ENCODE measurements around the gene PHF2.

Gene PHF2

DNA sequence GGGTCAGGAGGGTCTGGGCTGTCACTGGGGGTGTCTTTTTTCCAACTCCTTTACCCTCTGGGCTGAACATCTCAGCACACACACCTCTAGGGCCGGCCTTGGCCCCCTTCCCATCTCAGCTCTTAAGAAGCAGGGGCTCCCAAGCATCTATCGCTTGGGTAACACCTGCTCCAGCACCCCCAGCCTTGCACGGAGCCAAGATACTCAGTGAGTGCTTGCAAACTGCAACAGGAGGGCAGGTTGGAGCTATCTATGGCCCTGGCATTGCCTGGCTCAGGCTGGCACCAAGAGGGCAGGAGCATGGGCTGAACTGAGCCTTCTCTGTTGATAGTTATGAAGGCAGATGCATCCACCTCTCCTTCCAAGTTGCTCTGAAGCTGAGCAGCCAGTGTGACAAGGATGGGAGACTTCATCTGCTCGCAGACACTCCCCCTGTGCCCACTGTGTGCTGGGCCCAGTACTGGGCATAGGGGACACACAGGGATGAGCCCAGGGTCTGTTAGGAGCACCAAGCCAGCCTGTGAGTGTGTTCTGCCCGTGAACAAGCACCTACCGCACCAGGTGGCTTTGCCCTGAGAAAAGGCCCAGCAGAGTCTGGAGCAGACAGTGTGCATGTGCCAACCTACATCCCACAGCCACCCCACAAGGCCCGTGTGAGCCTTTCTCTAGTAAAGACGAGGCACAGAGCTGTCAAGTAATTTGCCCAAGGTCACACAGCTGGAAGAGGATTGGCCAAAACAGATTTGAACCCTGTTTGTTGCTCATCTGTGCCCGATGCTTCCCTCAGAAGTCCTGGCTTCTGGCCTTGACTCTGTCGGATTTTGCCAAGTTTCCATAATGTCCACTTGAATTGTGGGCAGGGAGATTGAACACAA is 58.2 kb downstream of the PHF2 start:
- no peak for DNase-seq

DNA sequence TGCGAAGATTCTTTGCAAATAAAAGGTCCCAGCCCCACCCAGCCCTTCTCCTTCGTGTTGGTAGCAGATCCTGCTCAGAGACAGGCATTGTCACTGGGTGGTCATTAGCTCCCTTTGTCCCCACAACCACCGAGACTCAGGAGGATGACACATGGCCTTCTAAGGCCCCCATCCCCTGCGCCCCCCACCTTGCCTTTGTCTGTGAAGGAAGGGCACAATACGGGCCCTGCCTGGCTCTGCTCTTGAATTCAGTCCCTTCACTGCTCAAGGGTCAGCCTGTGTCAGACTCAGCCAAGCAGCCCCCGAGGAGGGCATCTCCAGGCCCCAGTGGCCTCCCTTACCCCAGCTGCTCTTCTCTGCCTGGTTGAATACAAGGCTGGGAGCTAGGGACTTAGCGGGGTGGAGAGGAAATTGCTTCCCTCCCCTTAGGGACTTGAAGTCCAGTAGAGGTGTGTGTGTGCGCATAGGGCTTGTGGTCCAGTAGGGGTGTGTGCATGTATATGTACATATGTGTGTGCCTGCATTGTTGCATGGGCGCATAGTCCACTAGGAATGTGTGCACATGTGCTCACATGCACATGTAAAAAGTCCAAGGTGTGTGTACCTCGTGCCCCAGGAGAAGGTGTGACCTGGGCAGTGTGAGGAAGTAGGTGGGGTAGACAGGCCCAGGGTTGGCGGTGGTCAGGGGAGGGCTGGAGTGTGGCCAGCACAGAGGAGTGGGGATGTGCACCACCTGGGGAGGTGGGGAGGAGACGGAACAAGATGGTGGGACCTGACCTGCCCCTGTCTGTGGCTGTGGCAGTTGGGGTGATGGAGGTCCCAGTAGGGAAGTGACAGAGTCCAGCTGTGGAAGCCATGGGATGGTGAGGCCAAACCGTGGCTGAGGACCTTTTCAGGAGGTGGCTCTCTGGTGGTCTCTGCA is 59.1 kb downstream of the PHF2 start:
- no peak for DNase-seq

DNA sequence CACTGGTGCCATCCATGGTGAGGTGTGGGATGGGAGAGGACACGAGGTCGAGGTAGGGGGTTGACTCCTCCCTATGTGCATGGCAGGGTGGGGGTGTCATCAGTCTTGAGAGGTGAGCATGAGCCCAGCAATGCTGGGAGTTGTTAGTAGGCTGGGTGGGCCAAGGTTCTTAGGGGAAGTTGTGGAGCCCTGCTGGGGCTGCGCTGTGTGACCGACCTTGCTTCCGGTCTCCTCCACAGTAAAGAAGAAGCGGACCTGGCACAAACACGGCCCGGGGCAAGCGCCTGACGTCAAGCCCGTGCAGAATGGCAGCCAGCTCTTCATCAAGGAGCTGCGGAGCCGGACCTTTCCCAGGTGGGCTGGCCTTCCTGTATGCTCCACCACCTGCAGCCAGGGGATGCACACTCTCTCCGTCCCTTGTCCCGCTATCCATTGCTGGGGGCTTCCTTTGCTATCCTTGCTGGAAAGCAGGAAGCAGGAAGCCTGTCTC is 59.8 kb downstream of the PHF2 start:
- no peak for DNase-seq

DNA sequence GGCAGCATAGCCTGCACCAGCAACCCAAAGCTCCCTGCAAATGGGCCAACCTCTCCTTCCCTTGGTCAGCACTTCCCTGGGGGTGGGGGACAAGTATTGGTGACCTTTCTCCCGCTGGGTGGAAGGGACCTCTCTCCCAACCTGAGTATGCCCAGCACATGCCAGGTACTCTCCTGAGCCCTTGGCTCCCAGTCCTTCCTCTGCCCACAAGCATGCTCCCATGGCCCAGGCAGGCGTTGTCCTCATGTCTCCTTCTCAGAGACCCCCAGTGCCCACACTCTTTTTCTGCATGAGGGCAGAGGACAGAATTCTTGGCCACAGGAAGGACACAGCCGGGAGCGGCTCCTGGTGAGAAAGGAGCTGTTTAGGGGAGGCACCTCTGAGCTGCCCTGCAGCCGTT is 60.3 kb downstream of the PHF2 start:
- no peak for DNase-seq

DNA sequence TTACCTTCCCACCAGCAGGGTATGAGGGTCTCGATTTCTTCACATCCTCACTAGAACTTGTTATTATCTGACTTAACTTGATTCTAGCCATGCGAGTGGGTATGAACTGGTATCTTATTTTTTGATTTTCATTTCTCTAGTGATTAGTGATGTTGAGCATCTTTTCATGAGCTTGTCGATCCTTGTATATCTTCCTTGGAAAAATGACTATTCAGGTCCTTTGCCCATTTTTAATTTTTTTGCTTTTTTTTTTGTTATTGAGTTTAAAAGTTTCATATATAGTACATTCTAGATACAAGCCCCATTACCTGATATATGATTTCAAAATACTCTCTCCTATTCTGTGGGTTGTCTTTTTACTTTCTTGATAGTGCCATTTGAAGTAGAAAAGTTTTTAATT is 61.5 kb downstream of the PHF2 start:
- DNase-seq: no peak

DNA sequence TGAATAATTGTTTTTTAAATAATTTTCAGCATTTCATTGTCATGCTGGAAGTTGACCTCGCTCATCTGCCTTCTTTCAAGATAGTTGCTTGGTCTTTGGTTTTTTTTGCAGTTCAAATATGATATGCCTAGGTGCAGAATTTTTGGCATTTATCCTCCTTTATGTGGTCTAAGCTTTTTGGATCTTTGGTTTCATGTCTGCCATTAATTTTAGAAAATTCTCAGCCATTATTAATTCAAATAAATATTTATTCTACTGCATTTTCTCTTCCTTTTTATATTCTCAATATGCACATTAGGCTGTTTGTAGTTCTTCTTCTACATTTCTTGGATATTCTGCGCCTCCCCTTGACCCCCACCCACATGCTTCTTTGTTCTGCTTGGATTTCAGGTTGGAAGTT is 63.6 kb downstream of the PHF2 start:
- no peak for DNase-seq

DNA sequence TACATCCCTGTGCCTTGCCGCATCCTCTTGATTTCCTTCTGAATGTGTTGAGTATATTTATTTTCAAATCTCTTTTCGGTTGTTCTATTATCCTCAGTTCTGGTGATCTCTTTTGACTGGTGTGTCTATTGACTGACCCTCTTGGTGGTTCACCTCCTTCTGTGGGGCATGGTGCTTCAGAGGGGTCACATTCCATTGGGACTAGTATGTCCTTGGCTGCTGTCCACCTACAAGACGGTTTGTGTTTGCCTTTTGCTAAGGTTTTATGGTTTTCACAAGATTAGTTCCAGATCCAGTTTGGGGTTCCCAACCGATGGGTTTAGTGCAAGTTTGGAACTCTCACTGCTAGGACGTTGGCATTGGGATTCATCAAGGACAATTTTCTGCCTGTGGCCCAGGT is 66.6 kb downstream of the PHF2 start:
- DNase-seq: peak; percentile 78

DNA sequence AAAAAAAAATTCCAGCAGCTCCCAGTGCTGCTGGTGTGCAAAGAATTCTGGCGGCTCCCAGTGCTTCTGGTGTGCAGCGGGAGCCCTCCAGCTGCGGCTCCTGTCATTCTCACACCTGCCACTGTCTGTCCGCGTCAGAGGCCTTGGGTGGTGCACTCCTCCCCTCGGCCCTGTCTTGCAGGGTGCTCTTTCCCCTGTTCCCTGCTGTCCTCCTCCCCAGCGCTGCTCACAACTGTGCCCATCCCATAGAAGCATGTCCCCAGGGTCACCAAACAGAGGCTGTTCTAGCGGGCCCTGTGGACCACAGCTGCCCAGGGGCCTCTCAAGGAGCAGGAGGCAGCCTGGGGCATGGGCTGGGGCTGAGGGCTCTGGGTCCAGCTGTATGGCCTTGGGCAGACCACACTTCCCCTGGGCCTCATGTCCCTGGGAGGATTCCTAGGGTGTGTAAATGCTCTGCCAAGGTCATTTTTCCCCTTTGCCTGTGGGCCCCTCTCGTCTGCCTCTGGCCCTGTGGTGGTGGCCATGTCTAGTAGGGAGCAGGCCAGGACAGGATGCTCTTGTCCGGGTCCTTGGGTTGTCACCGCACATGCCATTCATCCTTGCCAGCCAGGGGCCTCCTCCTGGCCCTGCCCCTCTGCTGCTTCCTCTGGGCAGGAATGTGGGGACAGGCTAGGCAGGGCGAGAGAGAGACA is 68.2 kb downstream of the PHF2 start:
- no peak for DNase-seq

DNA sequence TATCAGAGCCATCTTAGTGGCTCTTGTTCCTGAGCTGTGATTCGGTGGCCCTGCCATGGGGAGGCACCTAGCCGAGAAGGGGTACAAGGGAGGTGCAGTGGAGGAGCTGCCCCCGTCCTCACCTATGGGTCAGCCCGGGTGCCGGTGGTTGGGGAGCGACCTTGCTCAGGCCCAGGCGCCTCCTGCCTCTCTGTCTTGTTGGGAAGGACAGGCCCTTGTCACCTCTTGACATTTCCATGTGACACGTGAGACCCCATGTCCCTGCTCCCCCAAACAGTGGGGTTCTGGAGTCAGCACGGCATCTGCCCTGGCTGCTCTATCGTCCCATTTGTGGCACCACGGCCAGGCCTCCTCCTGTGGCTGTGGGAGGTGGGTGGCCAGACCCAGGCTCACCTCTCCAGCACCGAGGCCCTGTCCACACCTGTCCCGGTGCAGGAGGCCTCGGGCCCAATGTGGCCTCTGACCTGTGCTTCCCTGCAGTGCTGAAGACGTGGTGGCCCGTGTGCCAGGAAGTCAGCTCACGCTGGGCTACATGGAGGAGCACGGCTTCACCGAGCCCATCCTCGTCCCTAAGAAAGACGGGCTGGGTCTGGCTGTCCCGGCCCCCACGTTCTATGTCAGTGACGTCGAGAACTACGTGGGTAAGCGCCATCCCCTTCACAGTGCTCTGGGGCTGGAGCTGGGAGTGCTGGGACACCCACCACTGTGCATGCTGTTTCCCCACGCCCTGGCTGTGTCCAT is 68.9 kb downstream of the PHF2 start:
- no peak for DNase-seq

DNA sequence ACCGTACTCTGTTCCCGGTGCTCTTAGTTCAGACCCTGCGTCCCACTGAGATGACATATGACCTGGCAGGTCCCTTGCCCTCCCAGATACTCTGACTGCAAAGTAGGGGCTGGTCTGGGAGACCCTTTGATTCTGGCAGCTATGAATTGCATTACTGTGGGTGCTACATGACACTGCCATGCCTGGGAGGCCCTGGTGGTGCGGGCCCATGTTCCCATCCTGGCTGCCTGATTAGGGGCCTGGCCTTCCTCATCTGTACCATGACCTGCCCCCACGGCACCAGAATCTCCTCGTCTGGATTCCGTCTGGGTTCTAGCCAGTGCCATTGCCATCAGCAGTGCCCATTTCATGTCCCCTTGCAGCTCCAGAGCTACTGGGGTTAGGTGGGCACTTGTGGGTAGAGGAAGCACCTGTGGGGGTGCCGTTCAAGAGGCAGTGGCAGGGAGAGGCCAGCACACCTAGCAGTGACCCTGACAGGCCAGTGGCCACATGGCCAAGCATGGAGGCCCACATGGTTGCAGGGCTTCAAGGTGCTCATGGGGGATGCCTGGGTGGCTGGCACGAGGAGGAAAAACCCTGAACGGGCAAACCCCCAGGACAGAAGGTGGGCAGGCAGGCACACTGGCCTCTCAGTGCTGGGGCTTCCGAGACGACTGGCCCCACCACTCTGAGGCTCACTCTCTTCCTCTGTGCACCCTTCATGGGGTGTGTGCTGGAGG is 69.7 kb downstream of the PHF2 start:
- DNase-seq: no peak

DNA sequence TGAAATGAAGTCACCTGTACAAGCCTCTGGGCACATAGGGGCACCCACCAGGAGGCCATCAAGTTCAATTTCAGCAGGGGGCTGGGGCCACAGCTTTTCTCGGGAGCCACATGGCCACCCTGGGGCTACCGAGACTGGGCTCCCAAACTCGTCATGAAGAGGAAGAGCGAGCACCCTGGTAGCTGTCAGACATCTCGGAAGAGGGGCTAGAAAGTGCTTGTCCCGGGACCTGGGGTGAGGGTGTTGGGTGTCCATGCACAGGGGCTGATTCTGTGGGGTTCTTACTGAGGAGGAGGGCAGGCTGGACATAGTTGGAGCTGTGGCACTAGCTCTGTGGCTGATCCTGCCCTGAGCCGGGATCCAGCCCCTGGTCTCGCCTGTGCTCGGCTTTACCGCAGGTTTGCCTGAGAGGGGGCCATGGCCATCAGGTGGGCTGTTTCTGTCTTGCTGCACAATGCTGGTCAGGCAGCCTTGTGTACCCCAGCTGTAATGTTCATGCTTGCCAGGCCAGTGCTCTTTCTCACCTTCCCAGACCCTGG is 70.3 kb downstream of the PHF2 start:
- no peak for DNase-seq

DNA sequence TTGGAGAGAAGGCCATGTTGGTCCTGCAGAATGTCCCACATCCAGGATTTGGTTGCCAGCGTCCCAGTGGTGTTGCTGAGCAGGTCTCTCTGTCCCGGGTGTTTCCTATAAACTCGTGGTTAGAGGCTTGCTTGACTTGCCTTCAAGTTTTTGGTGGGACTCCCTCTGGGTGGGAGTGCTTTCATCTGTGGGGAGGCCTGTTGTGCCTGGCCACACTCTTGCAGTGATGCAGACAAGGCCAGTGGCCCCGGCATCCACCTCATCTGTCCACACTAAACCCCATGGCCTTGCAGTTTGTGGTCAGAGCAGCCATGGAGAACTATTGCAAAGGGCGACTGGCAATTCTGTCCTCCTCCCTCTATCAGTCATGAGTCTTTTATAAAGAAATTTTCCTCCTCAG is 71.8 kb downstream of the PHF2 start:
- no peak for DNase-seq

DNA sequence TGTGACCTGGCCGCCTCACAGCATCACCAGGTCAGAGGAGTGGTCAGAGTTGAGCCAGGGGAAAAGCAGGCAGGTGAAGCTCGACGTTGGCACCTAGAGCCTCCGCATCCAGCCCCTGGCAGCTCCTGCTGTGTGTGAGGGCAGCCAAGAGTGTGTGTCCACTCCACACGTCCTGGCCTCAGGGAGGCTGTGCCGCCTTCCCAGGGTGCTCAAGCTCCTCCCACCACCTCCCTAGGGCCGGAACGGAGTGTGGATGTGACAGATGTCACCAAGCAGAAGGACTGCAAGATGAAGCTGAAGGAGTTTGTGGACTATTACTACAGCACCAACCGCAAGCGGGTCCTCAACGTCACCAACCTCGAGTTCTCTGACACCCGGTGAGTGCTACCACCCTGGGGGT is 72.5 kb downstream of the PHF2 start:
- no peak for DNase-seq

DNA sequence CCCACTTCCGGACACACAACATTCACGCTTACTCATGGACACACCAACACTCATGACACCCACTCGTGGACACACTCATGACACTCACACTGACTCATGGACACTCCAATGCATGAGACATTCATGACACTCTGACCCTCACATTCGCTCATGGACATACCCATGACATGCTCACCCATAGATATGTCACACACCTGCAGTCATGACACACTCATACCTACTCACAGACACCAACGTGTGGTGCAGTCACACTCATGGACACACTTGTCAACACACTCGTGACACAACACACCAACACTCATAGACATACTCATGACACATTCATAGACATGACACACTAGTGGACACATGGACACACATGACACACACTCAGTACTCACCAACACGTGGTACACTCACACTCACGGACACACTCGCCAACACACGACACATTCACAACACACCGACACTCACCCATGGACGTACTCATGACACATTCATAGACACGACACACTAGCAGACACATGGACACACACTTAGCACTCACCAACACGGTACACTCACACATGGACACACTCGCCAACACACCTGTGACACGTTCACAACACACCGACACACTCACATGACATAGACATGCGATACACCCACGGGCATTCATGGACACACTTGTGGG is 73.4 kb downstream of the PHF2 start:
- no peak for DNase-seq

DNA sequence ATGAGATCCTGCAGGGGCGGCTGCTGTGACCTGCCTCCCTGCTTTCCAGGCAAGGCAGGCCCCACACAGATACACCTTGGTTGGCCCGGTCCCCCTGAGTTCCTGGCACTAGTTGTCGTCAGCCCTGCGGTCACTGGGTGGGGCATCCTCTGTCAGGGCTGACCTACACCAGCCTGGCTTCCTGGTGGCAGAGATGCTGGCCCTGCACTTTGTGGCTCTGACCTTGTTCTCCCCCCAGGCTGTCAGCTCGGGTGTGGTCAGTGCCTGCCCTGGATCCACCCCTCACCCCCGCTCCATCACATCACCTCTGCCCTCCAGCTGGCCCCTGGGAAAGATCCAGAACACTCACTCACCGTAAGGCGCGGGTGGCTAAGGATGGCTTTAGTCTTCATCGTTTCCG is 74.1 kb downstream of the PHF2 start:
- DNase-seq: no peak

DNA sequence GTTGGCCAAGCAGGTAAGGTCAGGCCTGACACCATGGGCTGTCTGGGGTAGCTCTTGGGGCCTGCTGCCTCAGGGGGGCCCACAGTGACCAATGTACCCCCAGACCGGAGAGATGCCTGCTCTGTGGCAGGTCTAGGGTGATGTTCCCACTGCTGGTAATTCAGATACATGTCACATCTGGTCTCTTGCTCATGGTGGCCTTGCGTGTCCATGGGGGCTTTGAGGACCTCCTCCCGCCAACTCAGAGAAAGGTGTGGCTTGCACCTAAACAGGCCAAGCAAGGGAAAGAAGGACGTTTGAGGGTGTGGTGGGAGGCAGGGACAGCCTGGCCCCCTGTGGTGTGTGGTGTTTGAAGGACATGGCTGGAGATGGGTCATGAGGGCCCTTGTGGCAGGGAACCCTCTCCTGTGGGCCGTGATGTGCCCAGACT is 75.2 kb downstream of the PHF2 start:
- no peak for DNase-seq

DNA sequence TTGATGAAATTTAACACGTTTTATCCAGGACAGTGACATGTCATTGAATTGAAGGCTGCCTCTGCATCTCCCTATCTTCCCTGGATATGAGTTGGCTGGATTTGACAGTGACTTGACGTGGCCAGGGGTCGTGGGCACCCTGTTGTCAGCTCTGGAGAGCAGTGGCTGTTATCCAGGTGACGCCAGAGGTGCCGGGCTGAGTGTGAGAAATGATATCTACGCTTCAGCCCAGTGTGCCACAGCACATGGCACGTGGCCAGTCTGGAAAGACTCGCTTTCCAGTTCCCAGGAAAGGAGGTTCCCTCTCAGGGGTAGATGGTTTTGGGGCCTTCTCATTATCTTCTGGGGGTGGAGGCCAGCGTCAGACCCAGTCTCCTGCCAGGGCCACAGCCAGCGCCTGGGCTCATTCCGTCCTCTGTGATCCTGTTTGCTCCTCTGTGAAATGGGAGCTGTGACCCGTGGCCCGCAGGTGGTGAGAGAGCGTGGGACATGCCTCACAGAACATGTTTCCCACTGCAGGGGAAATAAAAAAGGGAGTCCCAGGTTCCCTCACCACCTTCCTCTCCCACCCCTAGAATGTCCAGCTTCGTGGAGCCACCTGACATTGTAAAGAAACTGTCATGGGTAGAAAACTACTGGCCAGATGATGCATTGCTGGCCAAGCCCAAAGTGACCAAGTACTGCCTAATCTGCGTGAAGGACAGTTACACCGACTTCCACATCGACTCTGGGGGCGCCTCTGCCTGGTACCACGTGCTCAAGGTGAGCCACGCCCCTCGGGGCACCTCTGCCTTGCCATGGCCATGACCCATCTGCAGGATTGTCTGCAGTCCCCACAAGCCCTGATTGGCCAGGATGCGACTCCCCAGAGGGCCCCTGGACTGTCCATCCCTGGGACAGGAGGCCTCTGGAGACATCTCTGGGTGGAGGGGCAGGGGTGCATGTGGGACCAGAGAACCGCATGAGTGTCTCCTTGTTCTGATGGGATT is 76.5 kb downstream of the PHF2 start:
- no peak for DNase-seq

DNA sequence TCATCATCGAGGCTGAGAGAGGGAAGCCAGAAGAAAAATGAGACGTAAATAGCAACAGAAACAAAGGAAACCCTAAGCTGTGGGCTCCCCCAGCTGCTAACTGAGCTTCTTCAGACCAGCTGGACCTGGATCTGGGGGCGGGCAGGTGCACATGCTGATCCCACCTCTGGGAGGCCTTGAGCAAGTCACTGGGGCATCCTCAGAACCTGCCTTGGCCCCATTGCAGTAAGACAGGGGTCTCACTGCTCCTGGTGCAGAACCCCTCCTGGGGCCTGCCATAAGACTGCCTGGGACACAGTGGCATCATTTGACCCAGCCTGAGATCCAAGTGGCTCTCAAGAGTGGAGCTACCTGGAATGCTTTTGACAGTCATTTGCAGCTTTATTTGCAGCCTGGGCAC is 77.4 kb downstream of the PHF2 start:
- no peak for DNase-seq

DNA sequence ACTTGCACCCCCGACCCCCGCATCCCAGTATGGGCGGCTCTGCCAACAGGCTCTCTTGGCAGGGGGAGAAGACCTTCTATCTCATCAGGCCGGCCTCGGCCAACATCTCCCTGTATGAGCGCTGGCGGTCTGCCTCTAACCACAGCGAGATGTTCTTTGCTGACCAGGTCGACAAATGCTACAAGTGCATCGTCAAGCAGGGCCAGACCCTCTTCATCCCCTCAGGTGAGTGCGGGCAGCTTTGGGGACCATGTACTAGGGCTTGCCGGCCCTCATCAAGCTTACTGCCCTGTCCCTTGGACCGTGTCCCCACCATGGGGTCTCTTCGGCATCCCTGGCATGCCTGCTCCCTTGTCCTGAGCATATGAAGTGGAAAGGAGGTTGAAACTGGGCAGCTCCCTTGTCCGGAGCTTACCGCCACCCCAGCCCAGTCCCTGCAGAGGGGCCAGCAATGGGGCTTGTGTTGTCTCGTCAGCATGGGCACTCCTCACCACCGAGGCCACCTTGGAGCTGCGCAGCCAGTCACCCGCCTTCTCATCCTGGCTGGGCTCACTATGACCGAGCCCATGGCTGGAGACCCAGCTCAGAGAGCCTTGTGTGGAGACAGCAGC is 78.1 kb downstream of the PHF2 start:
- no peak for DNase-seq

Measured in HCEC 1CT (cell line).